Measurements from ENCODE around the gene ZFR.

ZFR gene

GRCh38 chr5:32474209-32474854 is 29.8 kb upstream of the ZFR start:
- Histone ChIP-seq H3K27ac (ENCODE audit: low read depth, low read length) (no peak overlapping the region), H3K36me3 (ENCODE audit: control insufficient read depth in 5 of 5, insufficient read depth in 5 of 5, low read length in 5 of 5) (no peaks in the 10 kb centered on the region), H3K4me1 (ENCODE audit: control insufficient read depth in 5 of 5, insufficient read depth in 5 of 5, low read length in 5 of 5) (peaks cover 1 to 17% (median 12%) of the 10 kb centered on the region in 5 donors), H3K9ac (ENCODE audit: low read length in 5 of 5) (peak overlapping the region in 1 of 5 donors; percentile 19), H3K27me3 (ENCODE audit: control insufficient read depth in 5 of 5, insufficient read depth in 4 of 5, low read length in 5 of 5) (no peaks in the 10 kb centered on the region), H3K4me3 (ENCODE audit: low read depth in 1 of 5, low read length in 5 of 5) (no peak overlapping the region), H3K9me3 (ENCODE audit: control insufficient read depth in 5 of 5, low read length in 5 of 5) (no peaks in the 10 kb centered on the region)

- H3K36me3 ChIP-seq (ENCODE audit: control insufficient read depth in 5 of 5, insufficient read depth in 5 of 5, low read length in 5 of 5) = no peaks in the 10 kb centered on the region
- H3K9me3 ChIP-seq (ENCODE audit: control insufficient read depth in 5 of 5, low read length in 5 of 5) = no peaks in the 10 kb centered on the region
- H3K9ac ChIP-seq (ENCODE audit: low read length in 5 of 5) = no peak overlapping the region
- peaks cover 1 to 17% (median 12%) of the 10 kb centered on the region in 5 donors for H3K4me1 ChIP-seq (ENCODE audit: control insufficient read depth in 5 of 5, insufficient read depth in 5 of 5, low read length in 5 of 5)
- H3K27me3 ChIP-seq (ENCODE audit: control insufficient read depth in 5 of 5, insufficient read depth in 4 of 5, low read length in 5 of 5) = no peaks in the 10 kb centered on the region
- no peak overlapping the region for H3K4me3 ChIP-seq (ENCODE audit: low read depth in 1 of 5, low read length in 5 of 5)
- H3K27ac ChIP-seq (ENCODE audit: low read depth, low read length) = no peak overlapping the region
Measured at GRCh38 chr5:32473072-32473471, 28.5 kb upstream of the ZFR start.

DNA sequence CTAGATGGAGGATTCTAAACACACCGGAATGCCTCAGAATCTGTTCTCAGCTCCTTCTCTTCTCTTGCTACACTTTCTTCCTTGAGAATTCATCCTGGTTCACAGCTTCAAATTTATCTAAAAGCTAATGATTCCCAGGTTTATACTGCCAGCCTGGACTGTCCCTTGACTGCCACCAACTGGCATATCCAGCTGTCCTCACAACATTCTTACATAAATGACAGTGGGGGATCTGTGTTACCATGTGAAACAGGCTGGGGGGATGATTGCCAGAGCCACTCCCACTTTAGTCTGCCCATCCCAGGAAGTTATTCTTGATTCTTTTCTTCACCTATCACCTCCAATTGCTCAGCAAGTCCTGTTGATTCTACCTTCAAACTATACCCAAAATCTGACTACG is 27.2 kb upstream of the ZFR start:
- H3K9me3 ChIP-seq (ENCODE audit: control insufficient read depth in 5 of 5, low read length in 5 of 5) = no peaks in the 10 kb centered on the region
- no peaks in the 10 kb centered on the region for H3K27me3 ChIP-seq (ENCODE audit: control insufficient read depth in 5 of 5, insufficient read depth in 4 of 5, low read length in 5 of 5)
- H3K27ac ChIP-seq (ENCODE audit: low read depth, low read length) = no peak overlapping the region
- H3K9ac ChIP-seq (ENCODE audit: low read length in 5 of 5) = no peak overlapping the region
- H3K36me3 ChIP-seq (ENCODE audit: control insufficient read depth in 5 of 5, insufficient read depth in 5 of 5, low read length in 5 of 5) = no peaks in the 10 kb centered on the region
- peaks cover 1 to 17% (median 12%) of the 10 kb centered on the region in 5 donors for H3K4me1 ChIP-seq (ENCODE audit: control insufficient read depth in 5 of 5, insufficient read depth in 5 of 5, low read length in 5 of 5)
- H3K4me3 ChIP-seq (ENCODE audit: low read depth in 1 of 5, low read length in 5 of 5) = no peak overlapping the region

GRCh38 chr5:32465076-32465475 is 20.5 kb upstream of the ZFR start:
- Histone ChIP-seq H3K4me1 (ENCODE audit: control insufficient read depth in 5 of 5, insufficient read depth in 5 of 5, low read length in 5 of 5) (no peaks in the 10 kb centered on the region), H3K9me3 (ENCODE audit: control insufficient read depth in 5 of 5, low read length in 5 of 5) (no peaks in the 10 kb centered on the region), H3K27me3 (ENCODE audit: control insufficient read depth in 5 of 5, insufficient read depth in 4 of 5, low read length in 5 of 5) (no peaks in the 10 kb centered on the region), H3K9ac (ENCODE audit: low read length in 5 of 5) (no peak overlapping the region), H3K4me3 (ENCODE audit: low read depth in 1 of 5, low read length in 5 of 5) (no peak overlapping the region), H3K27ac (ENCODE audit: low read depth, low read length) (no peak overlapping the region), H3K36me3 (ENCODE audit: control insufficient read depth in 5 of 5, insufficient read depth in 5 of 5, low read length in 5 of 5) (no peaks in the 10 kb centered on the region)

- peaks cover 0 to 4% (median 0%) of the 10 kb centered on the region in 5 donors for H3K9me3 ChIP-seq (ENCODE audit: control insufficient read depth in 5 of 5, low read length in 5 of 5)
- H3K36me3 ChIP-seq (ENCODE audit: control insufficient read depth in 5 of 5, insufficient read depth in 5 of 5, low read length in 5 of 5) = no peaks in the 10 kb centered on the region
- H3K4me3 ChIP-seq (ENCODE audit: low read depth in 1 of 5, low read length in 5 of 5) = no peak overlapping the region
- H3K27ac ChIP-seq (ENCODE audit: low read depth, low read length) = no peak overlapping the region
- H3K9ac ChIP-seq (ENCODE audit: low read length in 5 of 5) = no peak overlapping the region
- no peaks in the 10 kb centered on the region for H3K27me3 ChIP-seq (ENCODE audit: control insufficient read depth in 5 of 5, insufficient read depth in 4 of 5, low read length in 5 of 5)
- no peaks in the 10 kb centered on the region for H3K4me1 ChIP-seq (ENCODE audit: control insufficient read depth in 5 of 5, insufficient read depth in 5 of 5, low read length in 5 of 5)
Measured at GRCh38 chr5:32462618-32463017, 18.1 kb upstream of the ZFR start.

DNA sequence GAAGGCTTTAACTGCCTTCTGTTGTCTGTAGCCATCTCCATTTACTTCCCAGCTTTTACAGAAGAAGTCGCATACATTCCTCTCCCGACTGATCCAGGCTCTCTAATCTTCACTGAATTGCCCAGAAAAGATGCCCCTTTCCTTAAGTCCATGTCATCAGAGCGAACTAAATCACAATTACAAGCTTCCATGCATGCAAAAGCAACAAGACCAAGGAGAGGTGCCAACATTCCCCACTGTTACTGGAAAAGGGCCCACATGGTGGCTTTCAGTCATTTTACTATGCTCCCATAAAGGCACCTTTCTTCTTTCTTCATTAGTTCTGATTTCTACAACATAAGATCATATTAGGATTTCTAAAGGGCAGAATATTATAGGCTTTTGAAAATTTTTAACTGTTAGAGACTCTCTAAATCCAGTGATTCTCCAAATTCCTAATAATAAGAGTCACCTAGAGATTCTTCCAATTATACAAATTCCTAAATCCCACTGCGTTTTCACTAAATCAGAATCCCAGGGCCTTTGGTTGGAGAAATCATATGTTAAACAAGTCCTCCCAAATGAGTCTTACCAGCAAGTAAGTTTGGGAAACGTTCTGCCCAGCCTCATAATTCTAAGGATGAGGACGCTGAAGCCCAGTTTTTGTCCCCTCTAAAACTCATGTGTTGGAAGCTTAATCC is 17.0 kb upstream of the ZFR start:
- Histone ChIP-seq H3K27ac (ENCODE audit: low read depth, low read length) (no peak overlapping the region), H3K4me3 (ENCODE audit: low read depth in 1 of 5, low read length in 5 of 5) (no peak overlapping the region), H3K9me3 (ENCODE audit: control insufficient read depth in 5 of 5, low read length in 5 of 5) (peaks cover 0 to 4% (median 0%) of the 10 kb centered on the region in 5 donors), H3K4me1 (ENCODE audit: control insufficient read depth in 5 of 5, insufficient read depth in 5 of 5, low read length in 5 of 5) (no peaks in the 10 kb centered on the region), H3K9ac (ENCODE audit: low read length in 5 of 5) (no peak overlapping the region), H3K36me3 (ENCODE audit: control insufficient read depth in 5 of 5, insufficient read depth in 5 of 5, low read length in 5 of 5) (no peaks in the 10 kb centered on the region), H3K27me3 (ENCODE audit: control insufficient read depth in 5 of 5, insufficient read depth in 4 of 5, low read length in 5 of 5) (no peaks in the 10 kb centered on the region)

- Histone ChIP-seq H3K27ac (ENCODE audit: low read depth, low read length) (no peak overlapping the region), H3K9ac (ENCODE audit: low read length in 5 of 5) (no peak overlapping the region), H3K27me3 (ENCODE audit: control insufficient read depth in 5 of 5, insufficient read depth in 4 of 5, low read length in 5 of 5) (no peaks in the 10 kb centered on the region), H3K4me3 (ENCODE audit: low read depth in 1 of 5, low read length in 5 of 5) (no peak overlapping the region), H3K36me3 (ENCODE audit: control insufficient read depth in 5 of 5, insufficient read depth in 5 of 5, low read length in 5 of 5) (no peaks in the 10 kb centered on the region), H3K9me3 (ENCODE audit: control insufficient read depth in 5 of 5, low read length in 5 of 5) (peaks cover 0 to 4% (median 0%) of the 10 kb centered on the region in 5 donors), H3K4me1 (ENCODE audit: control insufficient read depth in 5 of 5, insufficient read depth in 5 of 5, low read length in 5 of 5) (no peaks in the 10 kb centered on the region)
Measured at GRCh38 chr5:32460702-32461101, 16.2 kb upstream of the ZFR start.

- peaks cover 0 to 4% (median 0%) of the 10 kb centered on the region in 5 donors for H3K9me3 ChIP-seq (ENCODE audit: control insufficient read depth in 5 of 5, low read length in 5 of 5)
- H3K4me3 ChIP-seq (ENCODE audit: low read depth in 1 of 5, low read length in 5 of 5) = no peak overlapping the region
- H3K27ac ChIP-seq (ENCODE audit: low read depth, low read length) = no peak overlapping the region
- no peak overlapping the region for H3K9ac ChIP-seq (ENCODE audit: low read length in 5 of 5)
- H3K36me3 ChIP-seq (ENCODE audit: control insufficient read depth in 5 of 5, insufficient read depth in 5 of 5, low read length in 5 of 5) = no peaks in the 10 kb centered on the region
- H3K4me1 ChIP-seq (ENCODE audit: control insufficient read depth in 5 of 5, insufficient read depth in 5 of 5, low read length in 5 of 5) = no peaks in the 10 kb centered on the region
- H3K27me3 ChIP-seq (ENCODE audit: control insufficient read depth in 5 of 5, insufficient read depth in 4 of 5, low read length in 5 of 5) = no peaks in the 10 kb centered on the region
Measured at GRCh38 chr5:32458880-32459495, 14.4 kb upstream of the ZFR start.

DNA sequence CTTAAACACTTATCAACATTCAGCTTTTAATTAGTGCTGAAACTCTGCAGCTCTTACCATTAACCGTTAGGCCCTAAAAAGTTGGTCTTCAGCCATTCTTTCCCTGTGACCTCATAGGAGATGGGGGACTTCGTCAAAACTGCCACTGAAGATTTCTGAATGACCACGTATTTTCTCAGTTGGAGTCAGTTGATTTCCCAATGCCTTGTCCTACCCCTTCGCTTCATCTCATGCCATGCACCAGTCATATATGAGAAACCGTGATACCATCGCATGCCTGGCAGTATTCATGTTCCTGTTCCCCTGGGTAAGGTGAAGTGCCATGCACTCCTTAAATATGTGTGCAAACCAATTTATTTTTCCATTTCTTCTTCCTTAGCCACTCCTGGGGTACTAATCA is 10.8 kb upstream of the ZFR start:
- Histone ChIP-seq H3K36me3 (ENCODE audit: control insufficient read depth in 5 of 5, insufficient read depth in 5 of 5, low read length in 5 of 5) (no peaks in the 10 kb centered on the region), H3K4me1 (ENCODE audit: control insufficient read depth in 5 of 5, insufficient read depth in 5 of 5, low read length in 5 of 5) (no peaks in the 10 kb centered on the region), H3K27ac (ENCODE audit: low read depth, low read length) (no peak overlapping the region), H3K9me3 (ENCODE audit: control insufficient read depth in 5 of 5, low read length in 5 of 5) (peaks cover 0 to 4% (median 0%) of the 10 kb centered on the region in 5 donors), H3K4me3 (ENCODE audit: low read depth in 1 of 5, low read length in 5 of 5) (no peak overlapping the region), H3K9ac (ENCODE audit: low read length in 5 of 5) (no peak overlapping the region), H3K27me3 (ENCODE audit: control insufficient read depth in 5 of 5, insufficient read depth in 4 of 5, low read length in 5 of 5) (no peaks in the 10 kb centered on the region)

- Histone ChIP-seq H3K27ac (ENCODE audit: low read depth, low read length) (no peak overlapping the region), H3K9me3 (ENCODE audit: control insufficient read depth in 5 of 5, low read length in 5 of 5) (peaks cover 0 to 4% (median 0%) of the 10 kb centered on the region in 5 donors), H3K36me3 (ENCODE audit: control insufficient read depth in 5 of 5, insufficient read depth in 5 of 5, low read length in 5 of 5) (no peaks in the 10 kb centered on the region), H3K4me1 (ENCODE audit: control insufficient read depth in 5 of 5, insufficient read depth in 5 of 5, low read length in 5 of 5) (no peaks in the 10 kb centered on the region), H3K4me3 (ENCODE audit: low read depth in 1 of 5, low read length in 5 of 5) (no peak overlapping the region), H3K27me3 (ENCODE audit: control insufficient read depth in 5 of 5, insufficient read depth in 4 of 5, low read length in 5 of 5) (no peaks in the 10 kb centered on the region), H3K9ac (ENCODE audit: low read length in 5 of 5) (no peak overlapping the region)
Measured at GRCh38 chr5:32454821-32455220, 10.3 kb upstream of the ZFR start.
